Measurements from ENCODE around the gene NKD1.

DNA sequence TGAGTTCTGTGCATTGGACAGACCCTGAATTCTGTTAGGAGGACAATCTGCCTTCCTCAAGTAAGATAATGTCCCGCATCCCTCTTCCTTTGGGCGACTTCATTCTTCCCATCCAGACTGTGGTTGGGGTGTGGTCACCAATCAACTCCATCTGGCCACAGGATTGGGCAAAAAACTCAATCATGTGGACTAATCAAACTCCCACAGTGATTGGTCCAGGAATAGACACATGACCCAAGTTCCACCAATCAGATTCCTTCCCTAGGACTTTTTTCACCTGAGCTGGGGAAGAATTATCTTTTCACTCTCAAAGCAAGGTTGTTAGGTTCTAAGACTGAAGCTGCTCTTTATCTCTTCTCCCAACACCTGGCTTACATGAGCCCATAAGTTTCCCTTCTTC is 13.2 kb upstream of the NKD1 start:
- TF ChIP-seq CTCF (IDR thresholded peaks at IDR 0.05) (no peak), POLR2A (IDR thresholded peaks at IDR 0.05) (no peak), POLR2AphosphoS5 (IDR thresholded peaks at IDR 0.05) (no peak), EP300 (IDR thresholded peaks at IDR 0.05) (no peak)

Data from sigmoid colon (tissue), 4 donors.